Endothelial cell of umbilical vein (primary cell): ENCODE measurements around the gene TRAF1. TPM values are rescaled to one million over a fixed set of nuclear protein-coding genes. Genes with fewer than 3 reads are reported as not detected.

Source experiments
- BruUV-seq: library from RNA; stranded (reverse); fragments of 400-500 nt; replicated peaks from 2 replicates; lab custom pipeline; 2021; lab: Mats Ljungman, UMichigan
- CTCF ChIA-PET: fragments of 300-600, 350-600 bp; sonication (Branson Sonifier 250); formaldehyde crosslinking; loops from one replicate; lab custom pipeline; 2021; ENCODE audit warnings: antibody characterized with exemption, inconsistent platforms; lab: Charles Lee
- POLR2A ChIA-PET: fragments of 300-600, 350-600 bp; sonication (Branson Sonifier 250); formaldehyde crosslinking; loops from one replicate; lab custom pipeline; 2021; ENCODE audit warnings: antibody characterized with exemption, inconsistent platforms; lab: Charles Lee
- DNase-seq: peaks from one replicate; pipeline ENCODE4 v3.0.0-alpha.2; 2011; ENCODE audit warnings: low read depth, low spot score
- FAIRE-seq: peaks from 2 replicates; lab custom pipeline; 2011; peaks lifted over from hg19 to GRCh38; lab: Jason Lieb, UNC
- H2AFZ ChIP-seq: 2 replicates; pipeline ENCODE4 v1.6.0; 2012; ENCODE audit warnings: low read depth, low read length, control low read depth, inconsistent platforms
- H3K27ac ChIP-seq: 2 replicates; pipeline ENCODE4 v1.5.1; 2011; ENCODE audit warnings: low read depth, mild to moderate bottlenecking, control low read depth, low read length, moderate library complexity; ENCODE audit not compliant: insufficient read depth
- H3K27me3 ChIP-seq, 2 experiments: 2 replicates each; pipeline versions ENCODE4 v1.6.0 to v1.6.1; 2011; ENCODE audit warnings: low read length in 2 of 2, mixed read lengths in 1 of 2; ENCODE audit not compliant: control insufficient read depth in 2 of 2, insufficient read depth in 2 of 2
- H3K36me3 ChIP-seq, 2 experiments: 2 replicates in 1 of 2; 3 replicates in 1 of 2; pipeline ENCODE4 v1.5.1; 2011; ENCODE audit warnings: low read length in 2 of 2, mild to moderate bottlenecking in 1 of 2, moderate library complexity in 1 of 2; ENCODE audit not compliant: control insufficient read depth in 2 of 2, insufficient read depth in 2 of 2; ENCODE audit errors: extremely low read depth in 1 of 2
- H3K4me1 ChIP-seq: 3 replicates; pipeline ENCODE4 v1.5.1; 2011; ENCODE audit warnings: mild to moderate bottlenecking, low read length; ENCODE audit not compliant: control insufficient read depth, insufficient read depth; ENCODE audit errors: extremely low read depth
- H3K4me2 ChIP-seq: 2 replicates; pipeline ENCODE4 v1.6.1; 2011; ENCODE audit warnings: low read length, control low read depth, mixed read lengths; ENCODE audit not compliant: insufficient read depth
- H3K4me3 ChIP-seq, 3 experiments: fragments of 200-600 bp in 1 of 3; sonication (generic), shearing (Covaris generic) in 1 of 3; replicated peaks in 1 of 3; 2 replicates each; pipeline ENCODE4 v1.5.1; 2011 to 2016; ENCODE audit warnings: control low read depth in 3 of 3, low read length in 3 of 3, mild to moderate bottlenecking in 2 of 3, inconsistent platforms in 1 of 3, low read depth in 1 of 3, moderate library complexity in 1 of 3; ENCODE audit not compliant: insufficient read depth in 1 of 3
- H3K79me2 ChIP-seq: 2 replicates; pipeline ENCODE4 v1.6.0; 2012; ENCODE audit warnings: low read length, inconsistent platforms; ENCODE audit not compliant: control insufficient read depth, insufficient read depth
- H3K9ac ChIP-seq: replicated peaks from 2 replicates; pipeline ENCODE3; 2011; ENCODE audit warnings: low read length, control low read depth; ENCODE audit not compliant: insufficient read depth; ENCODE audit errors: extremely low read depth
- H3K9me1 ChIP-seq: replicated peaks from 3 replicates; pipeline ENCODE4 v1.6.0; 2011; ENCODE audit warnings: mild to moderate bottlenecking, low read length; ENCODE audit not compliant: control insufficient read depth, insufficient read depth; ENCODE audit errors: extremely low read depth
- H3K9me3 ChIP-seq: replicated peaks from 2 replicates; pipeline ENCODE4 v1.5.1; 2012; ENCODE audit warnings: low read length, inconsistent platforms; ENCODE audit not compliant: control insufficient read depth, insufficient read depth
- H4K20me1 ChIP-seq: replicated peaks from 2 replicates; pipeline ENCODE3; 2011; ENCODE audit warnings: mild to moderate bottlenecking, low read length; ENCODE audit not compliant: control insufficient read depth, insufficient read depth; ENCODE audit errors: extremely low read depth
- CTCF ChIP-seq, 2 donors: IDR thresholded peaks; 1 replicate in 1 of 2; 2 replicates in 1 of 2; pipeline ENCODE4 v1.5.1; 2011; ENCODE audit warnings: low read length in 2 of 2, mild to moderate bottlenecking in 2 of 2, moderate library complexity in 2 of 2, control low read depth in 1 of 2, inconsistent platforms in 1 of 2, low read depth in 1 of 2; ENCODE audit not compliant: insufficient read depth in 1 of 2; ENCODE audit errors: extremely low read depth in 1 of 2
- EZH2 ChIP-seq: IDR thresholded peaks from 2 replicates; pipeline ENCODE4 v1.6.1; 2012; ENCODE audit warnings: borderline replicate concordance, low read depth, mild to moderate bottlenecking, moderate library complexity, low read length, inconsistent platforms; ENCODE audit not compliant: severe bottlenecking
- FOS ChIP-seq: IDR thresholded peaks from 2 replicates; pipeline ENCODE4 v1.6.1; 2011; ENCODE audit warnings: mild to moderate bottlenecking, low read length, moderate library complexity, borderline replicate concordance; ENCODE audit not compliant: insufficient read depth
- GATA2 ChIP-seq: IDR thresholded peaks from 2 replicates; pipeline ENCODE4 v1.7.0; 2011; ENCODE audit warnings: low read depth, mild to moderate bottlenecking, moderate library complexity, mixed read lengths, low read length; ENCODE audit not compliant: insufficient read length, insufficient read depth
- JUN ChIP-seq: IDR thresholded peaks from 2 replicates; pipeline ENCODE4 v1.6.1; 2011; ENCODE audit warnings: borderline replicate concordance, low read depth; ENCODE audit not compliant: insufficient read length, insufficient read depth
- MAX ChIP-seq: IDR thresholded peaks from 2 replicates; pipeline ENCODE4 v1.6.1; 2011; ENCODE audit not compliant: insufficient read depth, insufficient read length
- POLR2A ChIP-seq: IDR thresholded peaks from 2 replicates; pipeline ENCODE4 v1.6.1; 2012; ENCODE audit warnings: low read depth, mild to moderate bottlenecking, control low read depth, low read length
- POLR2AphosphoS5 ChIP-seq: IDR thresholded peaks from 2 replicates; pipeline ENCODE4 v1.6.1; 2012; ENCODE audit warnings: low read depth, mild to moderate bottlenecking, control low read depth, low read length, moderate library complexity; ENCODE audit not compliant: insufficient read depth
- dilution Hi-C: fragments of 300-500 bp; cut with MboI; formaldehyde crosslinking; loops from one replicate; pipeline ENCODE4 v1.15.0; 2019; ENCODE audit warnings: low sequenced_read_pairs; ENCODE audit not compliant: extremely low pct_ligation_motif_present
- intact Hi-C: fragments of 100-400 bp; cut with micrococcal nuclease; formaldehyde crosslinking; loops from one replicate; pipeline ENCODE4 v1.10.0; 2022
- polyA plus RNA-seq, 4 experiments: library from polyadenylated mRNA; depleted of rRNA in 3 of 4; stranded (reverse) in 3 of 4; unstranded in 1 of 4; fragments of >200 nt; gene quantifications; 2 replicates each; pipeline versions ENCODE4 v1.2.1 to v1.2.3, GENCODE V29; 2011 to 2012; ENCODE audit warnings: missing spikeins in 1 of 4
- total RNA-seq: library from RNA; stranded (reverse); gene quantifications from 2 replicates; pipeline ENCODE4 v1.2.3, GENCODE V29; 2021

Gene TRAF1
- total and polyA plus RNA-seq, 2 donors (not counting 3 experiments of a cell fraction or from before 2014, with no cell fraction given): 2.0 to 2.6 TPM

- Histone ChIP-seq H3K4me1 (peaks cover 23% of the 10 kb centered on the region), H3K79me2 (no peaks in the 10 kb centered on the region), H3K4me3 (no peak overlapping the region), H3K36me3 (no peaks in the 10 kb centered on the region), H3K27me3 (no peaks in the 10 kb centered on the region), H3K27ac (no peak overlapping the region), H3K4me2 (no peak overlapping the region), H3K9me3 (no peaks in the 10 kb centered on the region), H4K20me1 (no peaks in the 10 kb centered on the region), H3K9ac (no peak overlapping the region), H3K9me1 (no peaks in the 10 kb centered on the region), H2AFZ (no peak overlapping the region)
- DNase-seq (no peak), FAIRE-seq (no peak)
- no TSS peak for BruUV-seq
- dilution Hi-C loops (no loop called here), intact Hi-C loops (no loop called here)
- no peak for TF ChIP-seq EZH2
- no peak for TF ChIP-seq POLR2A
- TF ChIP-seq GATA2: no peak
- TF ChIP-seq POLR2AphosphoS5: no peak
- TF ChIP-seq MAX: no peak
- ChIA-PET CTCF (interaction anchor here (1.1 to 3.1 kb wide), 4 partner anchors 13 to 92 kb away, joined by 3 to 9 read pairs (median 8); partner anchors contain the start of gene PHF19), POLR2A (interaction anchor here (0.6 kb wide), 2 partner anchors 175 to 405 kb away, joined by 4 to 6 read pairs; no protein-coding TSS in a partner anchor)
These were observed 36.9 kb downstream of the TRAF1 start for GRCh38 chr9:120889606-120890271.

GRCh38 chr9:120888626-120889025, 38.0 kb downstream of the TRAF1 start:
- Histone ChIP-seq H3K9me1 (no peaks in the 10 kb centered on the region), H3K4me1 (peaks cover 20% of the 10 kb centered on the region), H3K9me3 (no peaks in the 10 kb centered on the region), H4K20me1 (no peaks in the 10 kb centered on the region), H3K9ac (no peak overlapping the region), H3K79me2 (no peaks in the 10 kb centered on the region), H3K27me3 (no peaks in the 10 kb centered on the region), H3K36me3 (no peaks in the 10 kb centered on the region), H3K4me3 (no peak overlapping the region), H3K27ac (no peak overlapping the region), H3K4me2 (no peak overlapping the region), H2AFZ (no peak overlapping the region)
- ChIA-PET CTCF (interaction anchor here (1.2 to 3.1 kb wide), 4 partner anchors 12 to 93 kb away, joined by 3 to 9 read pairs (median 6); partner anchors contain the start of gene PHF19), POLR2A (no interaction called here)
- BruUV-seq: no TSS peak
- TF ChIP-seq EZH2: no peak
- no peak for TF ChIP-seq JUN
- TF ChIP-seq CTCF (IDR thresholded peaks at IDR 0.05; ENCODE audit: extremely low read depth in 1 of 2, insufficient read depth in 1 of 2, low read depth in 1 of 2, low read length in 2 of 2): no peak
- TF ChIP-seq MAX: no peak
- TF ChIP-seq FOS: no peak
- intact Hi-C loops: no loop called here
- dilution Hi-C loops: no loop called here
- FAIRE-seq (no peak), DNase-seq (no peak)
